ENCODE results near the gene URAD. TPM values are rescaled to one million over a fixed set of nuclear protein-coding genes. Genes with fewer than 3 reads are reported as not detected.

The URAD gene
- 1 to 10 TPM in 1 of 4 donors, not detected in 3; 1.7 TPM for total RNA-seq

GRCh38 chr13:27988520-27988919, at the start of gene URAD:
Gene URAD (minus strand): TSS chr13:27988693. CDS start chr13:27988637, 56 bp downstream.
- no peak for TF ChIP-seq CTCF (IDR thresholded peaks at IDR 0.05; ENCODE audit: low read depth)

- TF ChIP-seq CTCF (IDR thresholded peaks at IDR 0.05; ENCODE audit: low read depth), result no peak
These were observed 48.9 kb upstream of the URAD start for GRCh38 chr13:28037399-28037798.

GRCh38 chr13:28035146-28035782, 46.8 kb upstream of the URAD start:
- no peak for TF ChIP-seq CTCF (IDR thresholded peaks at IDR 0.05; ENCODE audit: low read depth)

GRCh38 chr13:28033894-28034655, 45.6 kb upstream of the URAD start:
- no peak for TF ChIP-seq CTCF (IDR thresholded peaks at IDR 0.05; ENCODE audit: low read depth)

GRCh38 chr13:28031896-28032288, 43.4 kb upstream of the URAD start:
- no peak for TF ChIP-seq CTCF (IDR thresholded peaks at IDR 0.05; ENCODE audit: low read depth)

GRCh38 chr13:28031220-28031895, 42.9 kb upstream of the URAD start:
- TF ChIP-seq CTCF (IDR thresholded peaks at IDR 0.05; ENCODE audit: low read depth), result no peak

All from subcutaneous adipose tissue (tissue), 4 donors.